Measurements from ENCODE around the gene TBC1D10B.
"Not testable (repeated sequence)": the region's sequence is repeated elsewhere in the genome, so short reads cannot be mapped to it uniquely, and the experiment has no call there.

Gene TBC1D10B

GRCh38 chr16:30397776-30398660 lies 27.7 kb upstream of the TBC1D10B start:
- DNase-seq, result no peak

GRCh38 chr16:30397056-30397455 lies 26.8 kb upstream of the TBC1D10B start:
- DNase-seq, result no peak

- DNase-seq, result not testable (repeated sequence)
Observed at GRCh38 chr16:30396627-30397026, 26.3 kb upstream of the TBC1D10B start.

DNA sequence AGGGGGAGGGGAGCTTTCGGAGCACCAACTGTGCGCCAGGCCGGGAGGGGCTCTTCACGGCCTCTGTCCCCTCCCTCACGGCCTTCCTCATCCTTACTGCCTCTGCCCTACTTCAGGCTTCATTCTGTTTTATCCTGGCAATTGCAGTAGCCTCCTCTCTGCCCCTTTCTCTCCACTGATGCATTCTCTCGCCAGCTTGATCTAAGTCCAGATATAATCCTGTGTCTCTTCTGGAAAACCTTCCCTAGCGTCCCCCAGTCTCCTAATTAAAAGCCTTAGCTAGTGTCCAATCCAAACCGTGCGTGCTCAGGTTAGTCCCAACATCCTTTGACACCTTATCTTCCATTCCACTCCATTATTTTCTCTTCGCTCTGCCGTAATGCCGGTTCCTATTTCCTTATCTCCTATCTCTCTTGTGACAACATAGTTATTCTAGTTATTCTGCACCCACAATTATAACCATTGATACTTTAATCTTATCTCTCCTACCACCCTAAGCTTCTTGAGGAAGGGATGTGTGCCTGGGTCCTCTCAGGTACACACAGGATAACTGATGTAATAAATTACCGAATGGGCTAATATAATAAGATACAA lies 25.8 kb upstream of the TBC1D10B start:
- no peak for DNase-seq

DNA sequence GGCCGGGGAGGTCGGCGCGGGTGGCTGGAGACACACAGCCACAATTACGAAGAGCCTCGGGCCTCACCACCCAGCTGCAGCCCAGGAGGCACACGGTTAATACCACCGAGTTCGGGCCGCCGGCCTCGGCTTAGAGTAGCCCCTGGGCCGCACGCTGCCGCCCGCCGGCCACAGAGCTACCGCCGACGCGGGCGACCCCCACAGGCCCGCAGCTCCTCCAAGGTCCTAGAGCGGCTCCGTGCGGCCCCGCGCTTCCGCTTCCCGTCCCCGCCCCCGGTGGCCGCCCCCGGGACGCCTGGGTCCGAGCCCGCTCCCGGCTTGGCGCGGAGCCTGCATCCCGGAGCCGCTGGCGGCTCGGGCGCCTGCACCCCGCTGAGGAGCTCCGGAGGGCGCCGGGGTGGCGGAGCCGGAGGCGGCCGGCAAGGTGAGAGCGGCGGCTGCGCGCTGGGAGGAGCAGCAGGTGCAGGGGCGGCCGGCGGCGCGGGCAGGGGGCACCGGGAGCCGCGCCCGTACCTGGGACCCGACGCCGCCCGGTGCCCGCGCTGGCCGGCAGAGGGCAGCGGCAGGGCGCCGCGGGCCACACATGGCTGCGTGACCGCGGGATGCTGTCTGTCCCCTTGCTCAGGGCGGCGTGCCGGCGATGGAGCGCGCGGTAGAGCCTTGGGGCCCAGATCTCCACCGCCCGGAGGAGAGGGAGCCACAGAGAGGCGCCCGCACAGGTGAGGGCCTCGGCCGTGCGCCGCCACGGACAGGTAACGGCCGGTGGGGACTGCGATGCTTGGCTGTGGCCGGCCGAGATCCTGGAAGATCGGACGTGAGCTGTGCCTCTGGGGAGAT lies 25.1 kb upstream of the TBC1D10B start, which contains the start of gene ZNF48:
ZNF48 (plus strand) TSS at position 266 of the 837 bp plus-strand sequence; CDS start at position 641, 375 bp downstream.
- peak; percentile 57 for DNase-seq

DNA sequence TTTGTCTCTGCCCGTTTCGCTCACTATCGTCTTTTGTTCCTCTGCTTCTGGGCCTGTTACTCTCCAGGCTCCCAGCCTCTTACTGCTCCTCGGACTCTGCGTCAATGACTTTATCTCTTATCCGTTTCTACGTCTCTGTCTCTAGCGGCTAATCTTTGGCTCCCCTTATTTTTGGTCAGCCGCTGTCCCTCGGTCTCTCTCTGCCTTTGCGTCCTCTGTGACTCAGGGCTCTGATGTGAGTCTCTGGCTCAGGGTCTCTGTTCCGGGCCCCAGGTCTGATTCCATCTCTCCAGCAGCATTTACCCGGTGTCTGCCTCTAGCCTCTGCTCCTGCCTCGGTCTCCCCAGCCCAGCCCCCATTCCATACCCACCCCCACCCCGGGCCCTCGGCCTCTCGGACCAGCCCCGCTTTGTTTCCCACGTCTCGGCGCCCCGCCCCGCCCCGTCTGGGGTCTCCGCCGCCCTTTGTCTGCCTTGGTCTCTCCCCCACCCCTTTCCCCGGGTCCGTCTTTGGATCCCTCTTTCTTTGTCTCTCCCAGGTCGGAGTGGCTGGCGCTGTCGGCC lies 24.4 kb upstream of the TBC1D10B start:
- no peak for DNase-seq

GRCh38 chr16:30383521-30383920 lies 13.2 kb upstream of the TBC1D10B start:
- no peak for DNase-seq

DNA sequence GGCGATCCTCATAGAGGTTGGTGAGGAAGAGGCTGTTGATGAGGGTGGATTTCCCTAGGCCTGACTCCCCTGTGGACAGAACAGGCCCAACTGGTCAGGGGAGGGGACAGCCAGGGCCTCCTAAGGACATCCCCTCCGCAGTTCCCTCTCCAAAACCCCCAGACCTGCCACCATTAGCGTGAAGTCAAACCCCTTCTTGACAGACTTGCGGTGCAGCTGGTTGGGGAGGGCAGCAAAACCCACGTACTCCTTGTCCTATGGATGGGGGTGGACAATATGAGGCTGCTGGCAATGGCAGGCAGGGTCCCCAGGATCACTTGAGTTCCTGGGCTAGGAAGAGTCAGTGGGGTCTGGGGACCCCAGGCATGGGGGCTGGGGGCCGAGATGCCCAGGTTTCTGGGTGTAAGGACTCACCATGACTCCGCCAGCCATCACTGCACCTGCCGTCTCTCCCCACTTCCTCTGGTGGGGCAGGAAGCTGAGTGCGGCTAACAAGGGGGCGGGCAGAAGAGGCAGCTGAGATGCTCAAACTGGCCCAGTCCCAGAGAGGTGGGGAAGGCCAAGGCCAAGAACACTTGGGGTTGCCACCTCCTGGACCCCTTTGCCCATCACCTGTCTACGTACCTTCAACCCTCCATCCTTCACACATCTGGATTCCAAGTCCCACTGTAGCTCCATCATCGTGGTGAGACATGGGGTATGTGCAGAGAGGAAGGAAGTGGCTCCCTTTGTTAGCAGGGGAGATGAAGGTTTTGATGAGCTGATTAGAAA lies 12.0 kb upstream of the TBC1D10B start, which contains the start of gene SEPTIN1:
SEPTIN1 (minus strand) TSS at position 451 of the 771 bp plus-strand sequence; CDS start at position 432, 19 bp downstream.
- no peak for DNase-seq

- DNase-seq, result no peak
Observed at GRCh38 chr16:30381291-30382041, 11.2 kb upstream of the TBC1D10B start.

- DNase-seq, result no peak
Observed at GRCh38 chr16:30380803-30381208, 10.5 kb upstream of the TBC1D10B start.

- no peak for DNase-seq
Observed at GRCh38 chr16:30380072-30380802, 9.9 kb upstream of the TBC1D10B start.

DNA sequence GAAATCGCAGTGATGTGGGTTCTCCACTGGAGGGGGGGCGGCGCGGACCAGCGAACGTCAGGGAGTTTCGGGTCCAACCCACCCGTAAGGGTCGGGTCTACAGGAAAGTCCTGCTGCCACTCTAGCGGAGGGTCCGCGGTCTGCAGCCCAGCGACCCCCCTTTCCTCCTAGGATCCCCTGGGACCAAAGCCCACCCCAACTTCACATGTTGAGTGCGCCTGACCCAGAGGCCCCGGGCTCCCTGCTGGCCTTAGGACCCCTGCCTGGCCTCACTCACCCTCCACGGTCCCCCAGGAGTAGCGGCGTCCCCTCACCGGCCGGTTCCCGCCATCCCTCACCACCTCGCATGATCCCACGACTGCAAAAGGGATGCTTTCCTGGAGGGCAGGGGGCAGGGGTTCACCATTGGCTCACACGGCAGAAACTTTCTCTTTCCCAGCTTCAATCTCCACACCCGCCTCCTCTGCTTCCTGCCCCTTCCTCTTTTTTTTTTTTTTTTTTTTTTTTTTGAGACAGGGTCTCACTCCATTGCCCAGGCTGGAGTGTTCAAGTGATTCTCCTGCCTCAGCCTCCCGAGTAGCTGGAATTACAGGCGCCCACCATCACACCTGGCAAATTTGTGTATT lies 9.0 kb upstream of the TBC1D10B start:
- DNase-seq, result no peak

DNA sequence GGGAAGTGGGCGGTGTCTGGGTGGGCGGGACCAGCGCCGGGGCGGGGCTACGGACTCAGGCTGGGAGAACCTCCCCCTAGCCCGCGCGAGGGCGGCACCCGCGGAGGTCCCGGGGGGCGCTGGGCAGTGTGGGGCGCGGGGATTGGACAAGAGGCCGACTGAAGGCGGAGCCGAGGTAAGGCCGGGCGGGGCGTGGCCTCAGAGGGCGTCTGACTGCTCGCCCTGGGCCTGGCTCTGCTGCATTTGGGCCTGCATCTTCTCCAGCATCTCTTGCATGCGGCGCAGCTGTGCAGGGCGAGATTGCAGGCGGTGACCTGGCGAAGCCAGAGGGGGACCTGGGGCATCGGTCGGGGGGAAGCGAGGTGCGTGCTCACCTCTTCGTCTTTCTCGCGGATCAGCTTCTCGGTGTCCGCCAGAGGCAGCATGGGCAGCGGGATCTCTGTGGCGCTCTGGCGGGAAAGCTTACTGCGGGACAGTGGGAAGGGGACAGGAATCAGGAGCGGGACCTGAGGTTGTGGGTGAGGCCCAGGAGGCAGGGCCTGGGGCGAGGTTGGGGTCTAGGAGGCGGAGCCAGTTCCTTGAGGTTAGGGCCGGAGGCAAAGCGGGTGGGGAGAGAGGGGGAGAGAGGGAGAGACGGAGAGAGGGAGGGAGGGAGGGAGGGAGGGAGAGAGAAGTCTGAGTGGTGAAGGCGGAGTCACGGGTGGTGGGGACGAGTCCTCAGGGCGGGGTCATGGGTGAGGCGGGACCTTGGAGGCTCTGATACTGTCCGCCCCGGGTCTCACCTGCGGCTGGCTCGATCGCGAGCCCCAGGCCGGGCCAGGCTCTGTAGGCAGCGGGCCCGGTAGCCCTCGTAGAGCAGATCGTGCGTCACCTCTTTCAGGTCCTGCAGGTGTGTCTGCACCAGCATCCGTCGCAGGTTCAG lies 8.2 kb upstream of the TBC1D10B start:
- DNase-seq, result peak; percentile 98

DNA sequence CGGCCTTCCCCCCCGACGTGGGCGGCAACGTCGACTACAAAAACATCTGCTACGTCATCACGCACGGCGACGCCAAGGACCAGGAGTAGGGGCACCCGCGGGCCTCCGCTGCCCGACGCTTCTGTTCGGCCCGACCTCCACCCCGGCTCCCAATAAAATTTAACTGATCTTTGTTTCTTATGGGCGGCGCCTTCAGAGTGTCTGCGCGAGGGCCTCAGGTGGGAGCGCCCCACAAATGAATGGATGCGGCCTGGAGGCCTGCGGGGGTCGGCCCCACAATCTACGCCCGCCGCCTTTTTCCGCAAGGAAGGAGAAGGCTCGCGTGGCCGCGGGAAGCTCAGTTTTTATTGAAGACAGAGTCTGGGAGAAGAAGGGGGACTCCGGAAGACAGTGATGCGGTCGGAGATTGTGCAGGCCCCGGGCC lies 7.5 kb upstream of the TBC1D10B start:
- peak; percentile 64 for DNase-seq

GRCh38 chr16:30377050-30377811 lies 6.9 kb upstream of the TBC1D10B start:
- DNase-seq, result no peak

DNA sequence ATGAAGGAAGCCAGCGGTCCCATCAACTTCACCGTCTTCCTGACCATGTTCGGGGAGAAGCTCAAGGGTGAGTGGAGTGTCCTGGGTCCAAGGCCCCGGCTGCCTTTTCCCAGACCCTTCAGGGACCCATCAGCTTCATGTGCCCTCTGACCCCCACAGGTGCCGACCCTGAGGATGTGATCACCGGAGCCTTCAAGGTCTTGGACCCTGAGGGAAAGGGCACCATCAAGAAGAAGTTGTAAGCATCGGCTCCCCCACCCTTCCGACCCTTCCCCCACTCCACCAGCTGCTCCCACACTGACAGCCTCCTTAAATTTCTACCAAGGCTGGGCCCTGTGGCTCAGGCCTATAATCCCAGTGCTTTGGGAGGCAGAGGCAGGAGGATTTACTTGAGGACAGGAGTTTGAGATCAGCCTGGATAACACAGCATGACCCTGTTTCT lies 6.2 kb upstream of the TBC1D10B start:
- no peak for DNase-seq

- no peak for DNase-seq
Observed at GRCh38 chr16:30375864-30376263, 5.6 kb upstream of the TBC1D10B start.

DNA sequence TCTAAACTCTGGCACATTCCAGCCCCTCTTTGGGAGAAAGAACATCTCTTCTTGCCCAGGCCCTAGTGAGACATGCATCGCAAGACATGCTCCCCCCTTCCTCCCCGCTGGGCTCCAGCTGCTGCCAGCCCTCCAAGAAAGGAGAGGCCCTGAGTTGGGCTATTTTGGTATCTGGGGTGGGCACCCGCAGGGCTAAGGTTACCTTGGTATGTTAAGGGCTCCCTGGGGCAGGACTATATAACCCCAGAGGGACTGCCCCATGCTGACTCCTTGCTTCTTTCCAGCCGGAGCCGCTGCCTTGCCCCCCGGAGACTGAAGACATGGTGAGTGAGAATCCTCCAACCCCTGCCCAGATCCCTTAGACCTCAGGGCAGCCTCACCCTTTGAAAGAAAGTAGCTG lies 4.2 kb upstream of the TBC1D10B start, which contains the start of gene MYL11:
MYL11 (plus strand) TSS at position 265 of the 400 bp plus-strand sequence; CDS start at position 321, 56 bp downstream.
- DNase-seq, result no peak

Data from inflammatory macrophage treated with lipopolysaccharide for 4 hours (primary cell).